Pancreas (tissue), 10 donors: Measurements from ENCODE around the gene GRM1. TPM values are rescaled to one million over a fixed set of nuclear protein-coding genes. Genes with fewer than 3 reads are reported as not detected.

Experiments used
- ATAC-seq, 4 donors: fragments of 200-7000 bp; cut with Tn5 transposase; one replicate each; pipeline versions ENCODE4 v1.8.0 to v1.9.1; 2020; ENCODE audit warnings: mild to moderate bottlenecking in 4 of 4, moderate library complexity in 4 of 4
- DNase-seq, 6 donors: peaks; one replicate each; pipeline ENCODE4 v3.0.0-alpha.2; 2020
- FAIRE-seq: peaks from 2 replicates; lab custom pipeline; 2012; peaks lifted over from hg19 to GRCh38; lab: Jason Lieb, UNC
- H3K27ac ChIP-seq, 4 donors: fragments of 200-600 bp; sonication (generic); 1 replicate in 3 of 4; 2 replicates in 1 of 4; pipeline versions ENCODE4 v1.5.0 to v1.8.0; 2020
- H3K27me3 ChIP-seq, 4 donors: fragments of 200-600 bp; one replicate each; pipeline ENCODE4 v1.8.0; 2021
- H3K36me3 ChIP-seq, 3 donors: fragments of 200-600 bp; sonication (generic) in 1 of 3; one replicate each; pipeline versions ENCODE4 v1.5.0 to v1.8.0; 2020 to 2021
- H3K4me1 ChIP-seq, 3 donors: fragments of 200-600 bp; one replicate each; pipeline ENCODE4 v1.8.0; 2021
- H3K4me3 ChIP-seq, 4 donors: fragments of 200-600 bp; sonication (generic) in 2 of 4; one replicate each; pipeline versions ENCODE4 v1.5.0 to v1.8.0; 2020 to 2021
- H3K9me3 ChIP-seq, 4 donors: fragments of 200-600 bp; one replicate each; pipeline ENCODE4 v1.8.0; 2021
- CTCF ChIP-seq, 4 donors: fragments of 200-600 bp; sonication (generic) in 3 of 4; IDR thresholded peaks; one replicate each; pipeline versions ENCODE4 v1.5.0 to v1.8.0; 2021; ENCODE audit warnings: antibody characterized with exemption in 4 of 4
- WGBS, 2 donors: extraction: QIAGEN DNeasy Blood & Tissue Kit; methylation state at CpG; one replicate each; pipeline ENCODE4 v1.1.7; 2013; 5-methylcytosine and 5-hydroxymethylcytosine counted together
- intact Hi-C, 3 donors: fragments of 100-400 bp; cut with DNase I; formaldehyde crosslinking; loops; one replicate each; pipeline versions ENCODE4 v1.11.1 to v1.14.2; 2022
- polyA plus RNA-seq, 2 donors: library from polyadenylated mRNA; stranded (reverse); fragments of 200-250 nt; gene quantifications; one replicate each; pipeline ENCODE4 v1.2.3, GENCODE V29; 2013
- total RNA-seq, 6 donors: library from RNA; stranded (reverse); fragmentation: NEBNext Ultra II Directional in 4 of 6; extraction: Animal tissue kit (Norgen Biotek cat#: 25700) in 4 of 6; gene quantifications; one replicate each; pipeline versions ENCODE4 v1.2.1 to v1.2.4, GENCODE V29; 2021 to 2023
- donor health status: healthy with polysubstance abuse.
- donor health status: DM: no; HTN: no; CAD: no; lungs with moderate emphysema.
- donor health status: DM: no; HTN: no; CAD: no.
- donor health status: control.
- donor health status: control.
- donor health status: Bipolar disorder and iron deficiency.
- donor health status: DM: yes; HTN: yes; CAD: no.
- donor health status: DM: no; HTN: no; CAD: no.
- donor health status: DM: no; HTN: no; CAD: no.
- donor health status: DM: yes; HTN: yes; CAD: no.

Gene GRM1
- total and polyA plus RNA-seq, 8 donors, result 0.04 to 0.17 (median 0.05) TPM; not detected in 2

- no peak for ATAC-seq
These were observed 373.6 kb downstream of the GRM1 start for GRCh38 chr6:146402476-146402875.

GRCh38 chr6:146408583-146408982 is 379.7 kb downstream of the GRM1 start:
- no peak for DNase-seq
- Histone ChIP-seq H3K27me3 (no peaks in the 10 kb centered on the region), H3K27ac (no peak overlapping the region), H3K36me3 (no peaks in the 10 kb centered on the region), H3K4me3 (no peak overlapping the region), H3K9me3 (no peaks in the 10 kb centered on the region), H3K4me1 (no peaks in the 10 kb centered on the region)
- FAIRE-seq, result no peak
- no peak for ATAC-seq
- intact Hi-C loops, result no loop called here
- 35 to 39% methylated on average over 5 of the region's 5 CpGs for WGBS, 2 donors
- TF ChIP-seq CTCF (IDR thresholded peaks at IDR 0.05), result no peak

More at GRCh38 chr6:146402476-146402875, 373.6 kb downstream of the GRM1 start:
- intact Hi-C loops, result no loop called here
- H3K36me3 ChIP-seq, result no peaks in the 10 kb centered on the region
- no peak for TF ChIP-seq CTCF (IDR thresholded peaks at IDR 0.05)
- H3K4me1 ChIP-seq, result no peaks in the 10 kb centered on the region
- FAIRE-seq, result no peak
- no peak overlapping the region for H3K27ac ChIP-seq
- no peaks in the 10 kb centered on the region for H3K27me3 ChIP-seq
- no peak for DNase-seq
- H3K9me3 ChIP-seq, result no peaks in the 10 kb centered on the region
- 73 to 84% methylated on average over 3 of the region's 3 CpGs for WGBS, 2 donors
- H3K4me3 ChIP-seq, result no peak overlapping the region

GRCh38 chr6:146410851-146411595 is 382.2 kb downstream of the GRM1 start:
- FAIRE-seq (no peak), ATAC-seq (no peak), DNase-seq (no peak)
- WGBS, 2 donors, result 44 to 71% methylated on average over 2 of the region's 2 CpGs
- no peaks in the 10 kb centered on the region for H3K27me3 ChIP-seq
- no peak for TF ChIP-seq CTCF (IDR thresholded peaks at IDR 0.05)
- H3K4me3 ChIP-seq, result no peak overlapping the region
- H3K27ac ChIP-seq, result no peak overlapping the region
- H3K4me1 ChIP-seq, result no peaks in the 10 kb centered on the region
- intact Hi-C loops, result no loop called here
- no peaks in the 10 kb centered on the region for H3K36me3 ChIP-seq
- no peaks in the 10 kb centered on the region for H3K9me3 ChIP-seq

GRCh38 chr6:146419576-146419975 is 390.7 kb downstream of the GRM1 start:
- FAIRE-seq (no peak), DNase-seq (no peak), ATAC-seq (no peak)
- TF ChIP-seq CTCF (IDR thresholded peaks at IDR 0.05), result no peak
- H3K4me1 ChIP-seq, result no peaks in the 10 kb centered on the region
- WGBS, 2 donors, result 52 to 58% methylated on average over 5 of the region's 5 CpGs
- no peaks in the 10 kb centered on the region for H3K36me3 ChIP-seq
- no peaks in the 10 kb centered on the region for H3K27me3 ChIP-seq
- H3K27ac ChIP-seq, result no peak overlapping the region
- no peaks in the 10 kb centered on the region for H3K9me3 ChIP-seq
- no peak overlapping the region for H3K4me3 ChIP-seq
- intact Hi-C loops, result no loop called here

- no peak overlapping the region for H3K4me3 ChIP-seq
- no peaks in the 10 kb centered on the region for H3K9me3 ChIP-seq
- no peak overlapping the region for H3K27ac ChIP-seq
- WGBS, 2 donors, result 60 to 63% methylated on average over 3 of the region's 3 CpGs
- H3K36me3 ChIP-seq, result no peaks in the 10 kb centered on the region
- intact Hi-C loops, result no loop called here
- DNase-seq (no peak), ATAC-seq (no peak), FAIRE-seq (no peak)
- no peak for TF ChIP-seq CTCF (IDR thresholded peaks at IDR 0.05)
- H3K4me1 ChIP-seq, result no peaks in the 10 kb centered on the region
- no peaks in the 10 kb centered on the region for H3K27me3 ChIP-seq
These were observed 391.4 kb downstream of the GRM1 start for GRCh38 chr6:146420255-146420654.
